Measurements from ENCODE around the gene GPR158.

Gene GPR158

GRCh38 chr10:25531457-25532061, 356.8 kb downstream of the GPR158 start:
- no peak overlapping the region for H3K27ac ChIP-seq
- DNase-seq (ENCODE audit: low spot score) = no peak
- H3K4me3 ChIP-seq = no peak overlapping the region
- no peak for TF ChIP-seq CTCF (IDR thresholded peaks at IDR 0.05)

GRCh38 chr10:25532213-25532612, 357.4 kb downstream of the GPR158 start:
- Histone ChIP-seq H3K4me3 (no peak overlapping the region), H3K27ac (no peak overlapping the region)
- TF ChIP-seq CTCF (IDR thresholded peaks at IDR 0.05) = no peak
- DNase-seq (ENCODE audit: low spot score) = no peak

GRCh38 chr10:25536027-25536426, 361.2 kb downstream of the GPR158 start:
- no peak for DNase-seq (ENCODE audit: low spot score)
- Histone ChIP-seq H3K27ac (no peak overlapping the region), H3K4me3 (no peak overlapping the region)
- TF ChIP-seq CTCF (IDR thresholded peaks at IDR 0.05) = no peak

- DNase-seq (ENCODE audit: low spot score) = no peak
- no peak for TF ChIP-seq CTCF (IDR thresholded peaks at IDR 0.05)
- no peak overlapping the region for H3K4me3 ChIP-seq
- H3K27ac ChIP-seq = no peak overlapping the region
Observed at GRCh38 chr10:25547382-25547781, 372.6 kb downstream of the GPR158 start.

GRCh38 chr10:25552283-25552919, 377.6 kb downstream of the GPR158 start:
- no peak for DNase-seq (ENCODE audit: low spot score)
- TF ChIP-seq CTCF (IDR thresholded peaks at IDR 0.05) = no peak
- H3K27ac ChIP-seq = no peak overlapping the region
- H3K4me3 ChIP-seq = no peak overlapping the region

- Histone ChIP-seq H3K4me3 (no peak overlapping the region), H3K27ac (no peak overlapping the region)
- DNase-seq (ENCODE audit: low spot score) = no peak
- TF ChIP-seq CTCF (IDR thresholded peaks at IDR 0.05) = no peak
Observed at GRCh38 chr10:25555865-25556264, 381.1 kb downstream of the GPR158 start.

GRCh38 chr10:25556457-25556856, 381.7 kb downstream of the GPR158 start:
- no peak for TF ChIP-seq CTCF (IDR thresholded peaks at IDR 0.05)
- no peak for DNase-seq (ENCODE audit: low spot score)
- no peak overlapping the region for H3K4me3 ChIP-seq
- H3K27ac ChIP-seq = no peak overlapping the region

Data from coronary artery (tissue), 2 donors.